Measurements from ENCODE around the gene TPRG1.

Gene TPRG1

GRCh38 chr3:189249987-189250386 lies 78.2 kb downstream of the TPRG1 start:
- TF ChIP-seq, protein P1, sequence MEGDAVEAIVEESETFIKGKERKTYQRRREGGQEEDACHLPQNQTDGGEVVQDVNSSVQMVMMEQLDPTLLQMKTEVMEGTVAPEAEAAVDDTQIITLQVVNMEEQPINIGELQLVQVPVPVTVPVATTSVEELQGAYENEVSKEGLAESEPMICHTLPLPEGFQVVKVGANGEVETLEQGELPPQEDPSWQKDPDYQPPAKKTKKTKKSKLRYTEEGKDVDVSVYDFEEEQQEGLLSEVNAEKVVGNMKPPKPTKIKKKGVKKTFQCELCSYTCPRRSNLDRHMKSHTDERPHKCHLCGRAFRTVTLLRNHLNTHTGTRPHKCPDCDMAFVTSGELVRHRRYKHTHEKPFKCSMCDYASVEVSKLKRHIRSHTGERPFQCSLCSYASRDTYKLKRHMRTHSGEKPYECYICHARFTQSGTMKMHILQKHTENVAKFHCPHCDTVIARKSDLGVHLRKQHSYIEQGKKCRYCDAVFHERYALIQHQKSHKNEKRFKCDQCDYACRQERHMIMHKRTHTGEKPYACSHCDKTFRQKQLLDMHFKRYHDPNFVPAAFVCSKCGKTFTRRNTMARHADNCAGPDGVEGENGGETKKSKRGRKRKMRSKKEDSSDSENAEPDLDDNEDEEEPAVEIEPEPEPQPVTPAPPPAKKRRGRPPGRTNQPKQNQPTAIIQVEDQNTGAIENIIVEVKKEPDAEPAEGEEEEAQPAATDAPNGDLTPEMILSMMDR (conservative IDR thresholded peaks at IDR 0.05; ENCODE audit: control insufficient read depth, insufficient read depth, low read depth, low read length) = no peak
- H3K4me3 ChIP-seq (ENCODE audit: control insufficient read depth, low read depth, low read length) = no peak overlapping the region
- no peak for DNase-seq (ENCODE audit: low read depth)

- TF ChIP-seq, protein P1 (conservative IDR thresholded peaks at IDR 0.05; ENCODE audit: control insufficient read depth, insufficient read depth, low read depth, low read length) = no peak
- no peak for DNase-seq (ENCODE audit: low read depth)
- H3K4me3 ChIP-seq (ENCODE audit: control insufficient read depth, low read depth, low read length) = no peak overlapping the region
Observed at GRCh38 chr3:189258261-189258660, 86.5 kb downstream of the TPRG1 start.

DNA sequence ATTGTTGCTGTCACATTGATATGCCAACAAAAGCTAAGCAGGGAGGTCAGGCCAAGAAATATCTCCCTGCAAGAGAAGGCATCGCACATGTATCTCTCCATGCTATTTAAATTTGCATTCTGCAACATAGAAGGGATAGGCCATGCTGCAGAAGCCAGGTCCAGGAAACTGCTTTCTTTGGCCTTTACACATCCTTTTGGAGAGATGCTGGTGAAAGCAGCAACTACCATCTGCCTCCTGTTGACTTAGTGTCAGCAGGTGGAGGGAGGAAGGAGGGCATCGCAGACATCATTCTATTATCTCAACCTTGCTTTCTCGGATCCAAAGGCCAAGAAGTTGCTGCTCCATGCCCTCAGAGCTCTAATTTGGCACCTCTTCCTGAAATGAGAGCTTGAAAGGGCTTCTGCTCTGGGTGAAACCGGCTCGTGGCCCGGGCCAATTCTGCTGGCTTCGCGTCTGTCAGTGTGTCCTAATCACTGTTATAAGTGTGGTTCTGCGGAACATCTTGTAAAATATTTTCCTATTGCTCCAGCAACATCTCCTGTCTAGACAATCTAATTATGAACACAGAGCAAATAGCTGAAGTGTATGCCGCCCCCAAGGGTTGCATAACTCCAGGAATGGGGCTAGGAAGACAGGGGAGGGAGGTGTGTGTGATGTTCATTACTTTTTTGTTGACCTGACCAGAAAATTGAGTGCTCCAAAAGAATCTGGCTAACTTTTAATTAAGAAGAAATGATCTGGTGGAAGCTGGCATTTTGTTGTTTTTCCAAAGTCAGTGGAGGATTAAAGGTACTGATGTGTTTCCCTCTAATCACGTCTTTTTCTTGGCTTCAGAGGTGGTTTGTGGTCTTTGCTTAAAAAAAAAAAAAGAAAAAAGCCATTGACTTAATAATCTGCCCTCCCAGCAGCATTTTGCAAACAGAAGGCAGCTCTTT lies 89.1 kb downstream of the TPRG1 start:
- DNase-seq (ENCODE audit: low read depth) = no peak
- TF ChIP-seq, protein P1 (conservative IDR thresholded peaks at IDR 0.05; ENCODE audit: control insufficient read depth, insufficient read depth, low read depth, low read length) = no peak
- no peak overlapping the region for H3K4me3 ChIP-seq (ENCODE audit: control insufficient read depth, low read depth, low read length)

- no peak for DNase-seq (ENCODE audit: low read depth)
- H3K4me3 ChIP-seq (ENCODE audit: control insufficient read depth, low read depth, low read length) = no peak overlapping the region
- TF ChIP-seq, protein P1 (conservative IDR thresholded peaks at IDR 0.05; ENCODE audit: control insufficient read depth, insufficient read depth, low read depth, low read length) = no peak
Observed at GRCh38 chr3:189262746-189263145, 91.0 kb downstream of the TPRG1 start.

GRCh38 chr3:189267981-189268613 lies 96.3 kb downstream of the TPRG1 start:
- TF ChIP-seq, protein P1 (conservative IDR thresholded peaks at IDR 0.05; ENCODE audit: control insufficient read depth, insufficient read depth, low read depth, low read length) = peak; percentile 41
- peak; percentile 26 for DNase-seq (ENCODE audit: low read depth)

DNA sequence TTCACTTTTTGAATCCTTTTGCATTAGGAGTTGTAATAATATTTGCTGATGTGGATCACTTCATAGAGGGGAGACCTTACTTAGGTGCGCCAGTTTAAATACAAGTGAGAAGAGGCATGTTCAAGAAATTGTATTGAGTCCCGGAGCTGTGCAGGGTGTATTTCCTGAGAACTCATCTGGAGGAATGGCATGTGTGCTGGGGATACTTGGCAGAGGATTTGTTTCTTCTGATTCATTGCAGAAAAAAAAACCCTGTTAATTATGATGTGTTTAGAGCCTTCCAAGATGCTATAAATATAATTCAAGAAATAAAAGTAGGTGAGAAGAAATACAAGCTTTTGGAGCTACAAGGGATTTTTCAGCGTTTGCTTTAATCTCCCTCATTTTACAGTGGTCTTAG lies 97.6 kb downstream of the TPRG1 start:
- TF ChIP-seq, protein P1 (conservative IDR thresholded peaks at IDR 0.05; ENCODE audit: control insufficient read depth, insufficient read depth, low read depth, low read length) = no peak
- H3K4me3 ChIP-seq (ENCODE audit: control insufficient read depth, low read depth, low read length) = no peak overlapping the region
- peak; percentile 45 for DNase-seq (ENCODE audit: low read depth)

More at GRCh38 chr3:189267981-189268613, 96.3 kb downstream of the TPRG1 start:
- no peak overlapping the region for H3K4me3 ChIP-seq (ENCODE audit: control insufficient read depth, low read depth, low read length)

Data from fibroblast of mammary gland (primary cell).